Occipital lobe (tissue), 2 donors: ENCODE measurements around the gene SELL. TPM values are rescaled to one million over a fixed set of nuclear protein-coding genes. Genes with fewer than 3 reads are reported as not detected.
"Not testable (repeated sequence)": the region's sequence is repeated elsewhere in the genome, so short reads cannot be mapped to it uniquely, and the experiment has no call there.

Experiments used
- DNase-seq: peaks from one replicate; lab custom pipeline; 2025; lab: John Stamatoyannopoulos, UW
- total RNA-seq: library from RNA; depleted of rRNA; stranded (reverse); fragments of >200 nt; gene quantifications from one replicate; pipeline ENCODE4 v1.2.3, GENCODE V29; 2014

SELL gene
- total RNA-seq = 0.47 TPM

- DNase-seq = no peak
These were observed at the start of gene SELL for GRCh38 chr1:169711469-169712308. TSS of gene SELL (minus strand) at chr1:169711620. CDS start at chr1:169711498, 122 bp downstream.

GRCh38 chr1:169759038-169759437 is 47.6 kb upstream of the SELL start:
- DNase-seq = no peak

GRCh38 chr1:169753549-169753948 is 42.1 kb upstream of the SELL start:
- DNase-seq = no peak

GRCh38 chr1:169750041-169750440 is 38.6 kb upstream of the SELL start:
- DNase-seq = no peak

- no peak for DNase-seq
These were observed 35.1 kb upstream of the SELL start for GRCh38 chr1:169746550-169746949.

- no peak for DNase-seq
These were observed 33.8 kb upstream of the SELL start for GRCh38 chr1:169745015-169745861.

GRCh38 chr1:169741666-169742394 is 30.4 kb upstream of the SELL start:
- DNase-seq = no peak

- no peak for DNase-seq
These were observed 28.6 kb upstream of the SELL start for GRCh38 chr1:169739980-169740379.

GRCh38 chr1:169733924-169734323 is 22.5 kb upstream of the SELL start, which contains the start of gene SELE:
TSS of gene SELE (minus strand) at chr1:169734079. CDS start at chr1:169733612, 467 bp downstream.
- no peak for DNase-seq

GRCh38 chr1:169731446-169731845 is 20.0 kb upstream of the SELL start:
- DNase-seq = no peak

- DNase-seq = no peak
These were observed 18.6 kb upstream of the SELL start for GRCh38 chr1:169729991-169730390.

- no peak for DNase-seq
These were observed 15.9 kb upstream of the SELL start for GRCh38 chr1:169727307-169727706.

- no peak for DNase-seq
These were observed 15.4 kb upstream of the SELL start for GRCh38 chr1:169726851-169727250.

- DNase-seq = no peak
These were observed 14.5 kb upstream of the SELL start for GRCh38 chr1:169725930-169726329.

GRCh38 chr1:169724168-169724567 is 12.7 kb upstream of the SELL start:
- DNase-seq = no peak

GRCh38 chr1:169723763-169724162 is 12.3 kb upstream of the SELL start:
- no peak for DNase-seq

- DNase-seq = no peak
These were observed 11.4 kb upstream of the SELL start for GRCh38 chr1:169722779-169723178.

- DNase-seq = not testable (repeated sequence)
These were observed 3.7 kb upstream of the SELL start for GRCh38 chr1:169715100-169715499.

- DNase-seq = not testable (repeated sequence)
These were observed 1.7 kb upstream of the SELL start for GRCh38 chr1:169713090-169713489.

- no peak for DNase-seq
These were observed 850 bp upstream of the SELL start for GRCh38 chr1:169712309-169712631.

- no peak for DNase-seq
These were observed 2.8 kb downstream of the SELL start for GRCh38 chr1:169708647-169709046.
